Stomach (tissue), 4 donors: ENCODE results near the gene PRM2.

ENCODE experiments used
- POLR2AphosphoS5 ChIP-seq, 3 donors: sonication (generic); formaldehyde crosslinking; IDR thresholded peaks; one replicate each; pipeline ENCODE4 v1.6.1; 2016; ENCODE audit warnings: antibody characterized with exemption in 3 of 3
- TF ChIP-seq, protein P1 (sequence below), 7 experiments: fragments of 450-650 bp in 4 of 7; fragments of 200-600 bp in 3 of 7; sonication (generic) in 3 of 7; IDR thresholded peaks; one replicate each; pipeline ENCODE4 v1.5.1; 2016 to 2019; ENCODE audit warnings: antibody characterized with exemption in 7 of 7, control low read depth in 2 of 7, mild to moderate bottlenecking in 1 of 7

DNA sequence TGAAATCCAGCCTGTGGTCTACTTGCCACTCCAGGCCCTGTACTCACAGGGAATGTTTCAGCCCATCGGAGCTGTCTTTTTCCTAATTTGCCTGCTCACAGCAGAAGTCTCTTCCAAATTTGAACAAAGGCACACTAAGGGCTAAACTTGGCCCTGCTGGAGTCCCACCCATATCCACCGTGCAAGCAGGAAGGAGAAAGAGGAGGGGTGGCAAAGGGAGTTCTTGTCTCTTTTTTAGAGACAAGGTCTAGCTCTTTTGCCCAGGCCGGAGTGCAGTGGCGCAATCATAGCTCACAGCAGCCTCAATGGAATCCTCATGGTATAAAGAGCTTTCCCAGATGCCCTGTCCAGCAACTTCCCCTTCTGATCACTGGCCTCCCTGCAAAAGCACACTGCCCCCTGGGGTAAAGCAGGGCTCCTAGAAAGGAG lies 7.6 kb upstream of the PRM2 start:
- TF ChIP-seq, protein P1, sequence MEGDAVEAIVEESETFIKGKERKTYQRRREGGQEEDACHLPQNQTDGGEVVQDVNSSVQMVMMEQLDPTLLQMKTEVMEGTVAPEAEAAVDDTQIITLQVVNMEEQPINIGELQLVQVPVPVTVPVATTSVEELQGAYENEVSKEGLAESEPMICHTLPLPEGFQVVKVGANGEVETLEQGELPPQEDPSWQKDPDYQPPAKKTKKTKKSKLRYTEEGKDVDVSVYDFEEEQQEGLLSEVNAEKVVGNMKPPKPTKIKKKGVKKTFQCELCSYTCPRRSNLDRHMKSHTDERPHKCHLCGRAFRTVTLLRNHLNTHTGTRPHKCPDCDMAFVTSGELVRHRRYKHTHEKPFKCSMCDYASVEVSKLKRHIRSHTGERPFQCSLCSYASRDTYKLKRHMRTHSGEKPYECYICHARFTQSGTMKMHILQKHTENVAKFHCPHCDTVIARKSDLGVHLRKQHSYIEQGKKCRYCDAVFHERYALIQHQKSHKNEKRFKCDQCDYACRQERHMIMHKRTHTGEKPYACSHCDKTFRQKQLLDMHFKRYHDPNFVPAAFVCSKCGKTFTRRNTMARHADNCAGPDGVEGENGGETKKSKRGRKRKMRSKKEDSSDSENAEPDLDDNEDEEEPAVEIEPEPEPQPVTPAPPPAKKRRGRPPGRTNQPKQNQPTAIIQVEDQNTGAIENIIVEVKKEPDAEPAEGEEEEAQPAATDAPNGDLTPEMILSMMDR (IDR thresholded peaks at IDR 0.05): no peak
- no peak for TF ChIP-seq POLR2AphosphoS5 (IDR thresholded peaks at IDR 0.05)
